Raji (cell line): ENCODE results near the gene L2HGDH.

Experiments
- POLR2A ChIP-seq: IDR thresholded peaks from 2 replicates; pipeline ENCODE4 v1.6.1; 2011; ENCODE audit warnings: low read depth, low read length, control low read depth; ENCODE audit not compliant: insufficient read depth

L2HGDH gene

DNA sequence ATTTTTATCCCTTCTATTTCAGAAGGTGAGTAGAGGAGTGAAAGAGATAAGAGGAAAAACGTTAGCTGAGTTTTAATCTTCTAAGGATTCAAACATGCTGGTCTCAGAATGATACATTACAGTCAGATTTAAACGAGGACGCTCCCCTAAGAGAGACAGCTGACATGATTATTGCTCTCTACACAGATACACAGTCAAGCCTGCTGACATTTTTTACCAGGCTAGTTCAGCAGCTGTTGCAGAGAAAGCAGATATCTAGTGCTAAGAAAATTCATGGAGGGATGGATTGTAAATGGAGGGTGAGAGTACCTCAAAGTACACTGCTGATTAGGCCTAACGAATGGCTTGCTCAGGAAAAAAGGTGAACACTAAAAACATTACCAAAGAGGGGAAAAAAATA is 48.7 kb downstream of the L2HGDH start:
- TF ChIP-seq POLR2A, result no peak

DNA sequence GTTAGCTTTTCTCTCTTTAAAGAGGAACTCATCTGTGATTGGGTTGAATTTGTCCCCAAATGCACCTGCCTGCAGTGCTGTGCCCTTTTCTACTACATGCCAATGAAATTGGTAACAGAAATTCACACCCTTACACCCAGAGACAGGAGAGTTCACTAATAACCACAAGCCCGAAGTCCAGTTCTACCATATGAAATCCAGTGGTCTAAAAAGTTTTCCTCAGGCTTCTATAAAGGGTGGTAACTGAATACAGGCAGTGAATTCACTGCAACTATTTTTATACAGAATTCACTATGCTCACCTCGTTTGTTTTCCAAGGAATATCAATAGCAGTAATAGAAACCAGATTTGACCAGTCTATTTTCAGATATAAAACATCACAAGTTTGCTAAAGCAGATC is 49.2 kb downstream of the L2HGDH start:
- TF ChIP-seq POLR2A, result no peak

DNA sequence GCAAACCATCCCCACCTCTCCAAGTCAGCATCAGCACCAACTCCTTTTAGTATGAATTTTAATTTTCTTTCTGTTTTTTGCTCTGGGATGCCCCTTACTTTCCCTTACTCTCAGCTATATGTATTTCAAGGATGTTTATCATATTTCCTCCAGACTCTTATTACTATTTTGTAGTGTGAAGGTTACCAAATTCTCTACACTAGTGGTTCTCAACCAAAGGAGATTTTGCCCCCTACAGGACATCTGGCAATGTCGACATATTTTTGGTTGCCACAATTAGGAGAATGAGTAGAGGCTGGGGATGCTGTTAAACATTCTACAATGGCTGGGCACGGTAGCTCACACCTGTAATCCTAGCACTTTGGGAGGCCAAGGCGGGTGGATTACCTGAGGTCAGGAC is 51.5 kb downstream of the L2HGDH start:
- no peak for TF ChIP-seq POLR2A

DNA sequence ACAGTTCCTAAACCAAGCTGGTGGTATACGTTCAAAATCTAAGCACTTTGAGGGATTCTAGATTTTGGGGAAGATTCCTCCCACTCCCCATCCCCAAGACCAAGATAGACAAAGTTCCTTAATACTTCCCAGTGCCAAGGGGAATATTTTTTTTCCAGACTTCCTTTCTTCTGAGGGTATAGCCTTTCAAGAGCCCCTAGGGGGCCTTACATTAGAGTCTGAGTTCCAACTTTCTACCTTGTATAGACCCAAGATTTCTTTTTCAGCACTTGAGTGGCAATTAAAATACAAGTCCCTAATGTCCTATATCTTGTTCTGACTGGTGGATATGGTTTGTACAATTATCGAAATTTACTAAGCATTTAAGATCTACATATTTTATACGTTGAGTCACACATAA is 52.0 kb downstream of the L2HGDH start:
- no peak for TF ChIP-seq POLR2A

DNA sequence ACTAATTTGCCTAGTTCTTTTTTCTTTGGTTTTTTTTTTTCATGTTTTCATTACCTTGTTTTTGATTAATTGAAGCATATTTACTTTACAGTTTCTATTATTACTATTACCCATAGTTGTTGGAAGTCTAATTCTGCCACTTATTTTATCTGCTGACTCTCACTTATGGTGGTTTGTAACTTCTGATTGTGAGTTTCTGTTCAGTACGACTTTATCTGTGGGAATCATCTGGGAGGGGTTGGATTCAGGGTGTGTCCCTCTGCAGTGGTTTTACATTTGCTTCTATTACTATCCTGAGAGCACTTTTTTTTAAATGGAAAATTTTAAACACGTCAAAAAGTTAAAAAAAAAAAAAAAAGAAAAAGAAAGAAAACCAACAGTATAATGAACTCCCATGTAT is 54.3 kb downstream of the L2HGDH start:
- no peak for TF ChIP-seq POLR2A

DNA sequence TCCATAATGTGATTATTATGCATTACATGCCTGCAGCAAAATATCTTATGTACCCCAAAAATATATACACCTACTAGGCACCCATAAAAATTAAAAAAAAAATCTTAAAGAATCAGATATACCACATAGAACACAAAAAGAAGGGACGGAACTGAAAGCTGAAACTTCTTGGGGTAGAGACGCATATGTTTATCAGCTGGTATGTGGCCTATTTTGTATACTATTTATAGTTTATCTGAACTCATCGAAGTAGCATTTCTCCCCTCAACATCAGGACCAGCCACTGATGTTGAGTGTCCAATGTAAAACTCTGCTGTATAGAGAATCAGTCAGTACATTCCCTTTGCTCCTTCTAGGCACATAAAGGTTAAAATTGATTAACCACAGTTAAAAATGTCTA is 57.8 kb downstream of the L2HGDH start:
- no peak for TF ChIP-seq POLR2A

DNA sequence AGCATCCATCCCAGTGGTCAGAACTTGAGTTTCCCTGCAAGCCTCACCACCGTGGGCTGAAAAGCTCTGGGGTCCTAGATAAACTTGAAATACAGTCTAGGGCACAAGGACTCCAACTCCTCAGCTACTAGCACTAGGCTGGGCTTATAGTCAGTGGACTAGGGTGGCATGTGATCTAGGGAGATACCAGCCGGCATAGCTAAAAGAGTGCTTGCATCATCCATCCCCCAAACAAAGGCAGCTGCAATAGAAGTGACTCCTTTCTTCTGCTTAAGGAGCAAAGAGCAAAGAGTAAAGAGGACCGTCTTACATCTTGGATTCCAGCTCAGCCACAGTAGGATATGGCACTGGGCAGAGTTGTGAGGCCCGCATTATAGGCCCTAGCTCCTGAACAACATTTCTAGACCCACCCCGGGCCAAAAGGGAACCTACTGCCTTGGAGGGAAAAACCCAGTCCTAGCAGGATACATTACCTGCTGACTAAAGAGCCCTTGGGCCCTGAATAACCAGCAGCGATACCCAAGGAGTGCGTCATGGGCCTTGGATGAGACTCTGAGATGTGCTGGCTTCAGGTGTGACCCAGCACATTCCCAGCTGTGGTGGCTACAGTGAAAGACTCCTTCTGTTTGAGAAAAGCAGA is 62.8 kb downstream of the L2HGDH start:
- no peak for TF ChIP-seq POLR2A

DNA sequence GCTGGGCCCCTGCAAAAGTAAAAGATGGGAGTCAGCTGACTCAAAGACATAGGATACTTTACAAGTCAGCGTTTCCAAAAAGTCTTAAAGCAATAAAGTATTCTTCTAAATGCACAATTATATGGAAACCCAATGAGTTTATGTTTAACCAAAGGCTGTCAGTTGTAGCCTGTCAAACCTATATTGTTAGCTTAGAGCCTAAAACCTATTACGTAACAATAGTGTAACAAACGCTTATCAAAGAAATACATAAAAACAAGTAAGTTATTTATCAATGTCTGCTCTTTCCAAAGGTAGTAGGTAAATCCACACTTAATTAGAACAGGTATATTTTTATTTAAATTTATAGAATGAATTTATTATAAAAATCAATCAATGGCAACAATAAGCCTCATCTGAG is 64.8 kb downstream of the L2HGDH start:
- no peak for TF ChIP-seq POLR2A

DNA sequence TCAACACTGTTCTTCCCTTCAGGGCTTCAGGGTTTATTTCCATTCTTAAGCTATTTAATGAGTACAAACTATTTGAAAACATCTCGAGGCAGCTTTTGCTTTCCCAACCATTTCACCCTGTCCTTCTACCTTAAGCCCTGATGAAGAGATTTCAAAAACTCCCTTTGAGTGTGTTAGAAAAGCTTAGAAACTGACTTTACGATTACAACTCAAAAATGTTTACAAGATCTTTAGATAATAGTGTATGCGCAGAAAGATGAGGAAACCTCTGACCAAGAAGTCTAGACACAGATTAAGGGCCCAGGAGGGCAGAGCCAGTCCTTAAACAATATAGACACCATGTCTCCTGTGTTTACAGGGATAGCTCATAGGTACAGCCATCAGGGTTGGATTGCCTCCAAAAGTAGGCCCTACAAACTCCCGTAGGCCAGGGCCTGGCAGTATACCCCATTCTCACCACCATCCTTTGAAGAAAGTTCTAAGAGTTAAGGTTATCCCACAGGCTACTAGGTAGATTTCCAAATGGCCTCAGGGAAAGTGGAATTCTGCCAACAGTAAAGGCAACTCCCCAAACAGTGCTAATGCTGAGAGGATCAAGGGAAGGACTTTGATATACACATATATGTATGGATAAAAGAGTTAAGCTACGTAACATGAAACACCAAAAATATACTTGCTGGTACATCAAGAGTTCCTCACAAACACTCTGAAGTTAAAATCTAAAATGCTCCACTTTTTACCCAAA is 69.3 kb downstream of the L2HGDH start:
- TF ChIP-seq POLR2A, result no peak

DNA sequence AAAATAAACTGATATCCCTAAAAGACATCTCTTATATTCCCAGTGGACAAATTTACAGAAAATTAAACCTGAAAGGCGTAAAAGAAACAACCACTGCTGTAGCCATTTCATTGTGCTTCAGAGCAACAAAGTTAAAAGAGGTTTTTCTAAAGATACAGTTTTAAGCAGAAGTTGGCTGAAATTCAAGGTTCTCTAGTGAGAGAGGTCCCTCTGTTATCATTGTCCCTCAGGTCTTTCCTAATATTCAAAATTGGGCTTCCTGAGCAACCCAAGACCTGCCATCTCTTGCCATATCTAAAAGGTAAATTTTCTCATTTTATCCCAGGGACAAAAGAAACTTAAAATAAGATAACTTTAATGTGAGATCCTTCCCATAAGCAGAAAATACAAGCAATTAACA is 69.9 kb downstream of the L2HGDH start:
- no peak for TF ChIP-seq POLR2A

DNA sequence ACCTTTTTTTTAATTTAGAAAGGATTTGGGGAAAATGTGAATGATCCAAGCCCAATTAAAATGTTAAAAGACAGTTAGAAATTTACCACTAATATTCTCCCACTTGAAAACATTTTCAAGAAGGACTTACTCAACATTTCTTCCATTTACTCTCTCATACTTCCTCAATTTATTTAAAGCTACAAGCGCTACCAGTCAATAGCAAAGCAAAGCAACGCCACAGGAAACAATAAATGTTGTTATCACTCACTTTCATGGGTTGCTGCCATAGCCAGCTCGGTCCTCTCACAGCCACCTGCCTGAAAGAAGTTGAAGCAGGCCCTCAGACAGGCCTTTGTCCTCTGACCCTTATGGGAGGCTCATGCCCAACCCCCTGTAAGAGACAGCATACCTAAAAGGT is 74.6 kb downstream of the L2HGDH start:
- TF ChIP-seq POLR2A, result no peak

DNA sequence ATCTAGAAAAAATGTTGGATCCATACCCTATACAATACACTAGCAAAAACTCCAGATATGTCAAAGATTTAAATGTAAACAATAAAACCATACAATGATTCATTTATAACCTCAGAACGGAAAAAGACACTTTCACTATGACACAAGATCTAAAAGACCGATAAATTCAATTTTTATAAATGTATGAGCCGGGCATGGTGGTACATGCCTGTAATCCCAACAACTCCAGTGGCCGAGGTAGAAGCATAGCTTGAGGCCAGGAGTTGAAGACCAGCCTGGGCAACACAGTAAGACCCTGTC is 78.1 kb downstream of the L2HGDH start:
- no peak for TF ChIP-seq POLR2A

DNA sequence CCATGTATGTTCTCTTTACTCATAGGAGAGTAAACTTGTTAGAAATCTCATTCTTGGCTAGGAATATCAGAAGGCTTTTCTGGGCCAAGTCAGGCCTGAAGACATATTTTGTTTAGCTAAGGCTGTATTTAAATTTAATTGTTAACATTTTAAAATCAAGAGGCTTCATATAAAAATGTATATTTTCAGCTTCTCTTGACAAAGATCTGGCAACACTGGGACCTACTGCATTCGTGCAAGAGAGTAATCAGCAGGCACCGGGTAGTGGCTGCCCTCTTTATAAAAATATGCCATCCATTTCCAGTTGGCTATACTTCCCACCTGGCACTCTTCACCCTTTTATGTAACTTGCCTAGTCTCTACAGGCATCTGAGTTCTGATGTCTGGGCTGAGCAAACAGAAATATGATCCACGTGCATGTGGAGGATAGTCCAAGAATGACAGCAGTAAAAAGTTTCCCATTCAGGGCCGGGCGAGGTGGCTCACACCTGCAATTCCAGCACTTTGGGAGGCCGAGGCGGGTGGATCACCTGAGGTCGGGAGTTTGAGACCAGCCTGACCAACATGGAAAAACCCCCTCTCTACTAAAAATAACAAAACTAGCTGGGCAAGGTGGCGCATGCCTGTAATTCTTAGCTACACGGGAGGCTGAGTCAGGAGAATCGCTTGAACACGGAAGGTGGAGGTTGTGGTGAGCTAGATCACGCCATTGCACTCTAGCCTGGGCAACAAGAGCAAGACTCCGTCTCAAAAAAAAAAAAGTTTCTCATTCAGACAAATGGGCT is 78.7 kb downstream of the L2HGDH start:
- no peak for TF ChIP-seq POLR2A

DNA sequence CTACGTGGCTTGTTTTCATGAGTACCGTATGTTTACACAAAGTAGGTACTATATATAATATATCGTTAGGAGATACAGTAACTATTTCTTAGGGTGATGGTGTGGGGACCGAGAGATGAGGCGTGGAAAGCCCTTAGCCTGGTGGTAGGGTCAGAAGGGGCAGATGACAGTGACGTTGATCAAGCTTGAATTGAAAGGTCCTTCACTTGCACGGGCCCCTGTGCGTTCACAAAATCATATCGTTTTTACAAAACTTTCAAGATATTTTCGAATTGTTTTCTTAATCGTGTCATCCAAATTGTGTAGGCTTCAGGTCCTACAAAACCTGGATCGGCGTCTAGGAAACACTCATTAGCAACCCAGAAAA is 79.8 kb downstream of the L2HGDH start:
- TF ChIP-seq POLR2A, result no peak

DNA sequence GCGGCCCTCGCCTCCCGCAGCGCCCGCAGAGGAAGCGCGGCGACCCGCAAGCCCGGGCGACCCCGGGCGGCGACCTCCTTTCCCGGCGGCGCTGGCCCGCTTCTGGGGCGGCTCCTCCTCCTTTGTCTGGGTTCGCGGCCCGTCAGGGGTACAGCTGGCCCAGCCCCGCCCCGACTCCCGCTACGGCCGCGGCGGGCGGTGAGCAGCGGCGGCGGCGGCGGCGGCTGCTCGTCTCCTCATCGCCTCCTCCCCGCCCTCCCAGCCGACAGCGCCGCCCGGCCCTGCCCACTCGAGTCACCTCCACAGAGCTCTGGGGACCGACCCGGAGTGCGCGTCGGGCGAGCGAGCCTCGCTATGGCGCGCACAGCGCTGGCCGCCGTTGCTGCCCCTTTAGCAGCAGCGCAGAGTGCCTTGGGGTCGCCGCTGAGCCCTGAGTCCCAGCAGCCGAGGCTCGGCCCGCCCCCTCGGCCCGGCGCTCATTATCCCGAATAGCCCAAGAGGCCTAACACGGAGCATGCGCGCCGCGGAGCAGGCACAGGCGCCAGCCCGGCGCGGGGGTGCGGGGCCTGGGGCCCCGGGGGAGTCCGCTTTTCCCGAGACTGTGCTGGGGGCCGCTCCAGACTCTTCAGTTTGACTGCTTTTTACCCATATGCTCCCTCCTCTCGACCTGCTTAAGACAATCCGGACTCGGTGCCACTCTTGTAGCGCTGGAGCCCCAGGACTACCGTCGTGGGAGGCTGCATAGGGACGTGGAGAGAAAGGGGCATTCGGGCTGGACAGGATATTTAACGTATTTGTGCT is 80.4 kb downstream of the L2HGDH start, which contains the start of gene SOS2:
TSS of gene SOS2 (minus strand) at position 104 of the 801 bp plus-strand sequence. CDS start 295 bp downstream, outside the sequence.
- peak; percentile 88 for TF ChIP-seq POLR2A
